Osteocyte (in vitro differentiated cells): ENCODE data around the gene ANGEL2. TPM values are rescaled to one million over a fixed set of nuclear protein-coding genes. Genes with fewer than 3 reads are reported as not detected.

Source experiments
- DNase-seq: peaks from one replicate; pipeline ENCODE4 v3.0.0; 2021; ENCODE audit warnings: mixed read lengths; ENCODE audit not compliant: unreplicated experiment; ENCODE audit errors: extremely low spot score
- H3K27ac Mint-ChIP-seq: one replicate; pipeline ENCODE4 v1.8.0; 2021; ENCODE audit warnings: mild to moderate bottlenecking, mixed read lengths; ENCODE audit not compliant: unreplicated experiment
- H3K27me3 Mint-ChIP-seq: one replicate; pipeline ENCODE4 v1.8.0; 2021; ENCODE audit warnings: mixed read lengths; ENCODE audit not compliant: unreplicated experiment
- H3K36me3 Mint-ChIP-seq: one replicate; pipeline ENCODE4 v1.8.0; 2021; ENCODE audit warnings: mixed read lengths; ENCODE audit not compliant: unreplicated experiment
- H3K4me1 Mint-ChIP-seq: one replicate; pipeline ENCODE4 v1.8.0; 2021; ENCODE audit warnings: mixed read lengths; ENCODE audit not compliant: unreplicated experiment
- H3K4me3 Mint-ChIP-seq: one replicate; pipeline ENCODE4 v1.8.0; 2021; ENCODE audit warnings: mild to moderate bottlenecking, moderate library complexity, mixed read lengths; ENCODE audit not compliant: unreplicated experiment
- H3K9me3 Mint-ChIP-seq: one replicate; pipeline ENCODE4 v1.8.0; 2021; ENCODE audit warnings: mixed read lengths; ENCODE audit not compliant: unreplicated experiment
- total RNA-seq: library from RNA; stranded (reverse); gene quantifications from 2 replicates; pipeline ENCODE4 v1.2.1, GENCODE V29; 2021
- TF ChIP-seq, protein P1 (sequence below): fragments of 200-600 bp; sonication (generic); IDR thresholded peaks from 2 replicates; pipeline ENCODE4 v1.5.0; 2021; ENCODE audit warnings: antibody characterized with exemption, mild to moderate bottlenecking, moderate library complexity

ANGEL2 gene
- total RNA-seq, 1 donor from 2014 or later: 34.7 TPM

DNA sequence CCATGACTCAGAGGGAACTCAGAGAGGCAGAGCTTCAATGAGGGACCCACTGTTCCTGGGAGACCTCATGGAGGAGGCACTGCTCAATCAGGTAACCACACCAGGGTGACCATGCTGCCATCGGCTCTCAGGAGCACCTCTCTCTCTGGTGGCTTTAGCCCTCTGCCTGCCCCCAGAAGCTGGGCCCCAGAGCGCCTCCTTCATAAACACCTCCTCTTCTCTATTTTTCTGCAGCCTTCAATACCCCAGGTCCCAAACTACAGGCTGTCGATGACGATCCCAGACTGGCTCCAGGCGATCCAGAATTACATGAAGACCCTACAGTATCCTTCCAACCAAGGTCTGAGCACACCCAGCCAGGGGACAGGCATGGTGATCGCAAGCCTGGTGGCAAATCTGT lies 54.7 kb downstream of the ANGEL2 start:
- no peak for DNase-seq
- Mint-ChIP-seq H3K27me3 (peaks cover 6% of the 10 kb centered on the region), H3K4me1 (no peaks in the 10 kb centered on the region), H3K9me3 (no peaks in the 10 kb centered on the region), H3K4me3 (no peak overlapping the region), H3K36me3 (peaks cover 10% of the 10 kb centered on the region), H3K27ac (no peak overlapping the region)
- TF ChIP-seq, protein P1, sequence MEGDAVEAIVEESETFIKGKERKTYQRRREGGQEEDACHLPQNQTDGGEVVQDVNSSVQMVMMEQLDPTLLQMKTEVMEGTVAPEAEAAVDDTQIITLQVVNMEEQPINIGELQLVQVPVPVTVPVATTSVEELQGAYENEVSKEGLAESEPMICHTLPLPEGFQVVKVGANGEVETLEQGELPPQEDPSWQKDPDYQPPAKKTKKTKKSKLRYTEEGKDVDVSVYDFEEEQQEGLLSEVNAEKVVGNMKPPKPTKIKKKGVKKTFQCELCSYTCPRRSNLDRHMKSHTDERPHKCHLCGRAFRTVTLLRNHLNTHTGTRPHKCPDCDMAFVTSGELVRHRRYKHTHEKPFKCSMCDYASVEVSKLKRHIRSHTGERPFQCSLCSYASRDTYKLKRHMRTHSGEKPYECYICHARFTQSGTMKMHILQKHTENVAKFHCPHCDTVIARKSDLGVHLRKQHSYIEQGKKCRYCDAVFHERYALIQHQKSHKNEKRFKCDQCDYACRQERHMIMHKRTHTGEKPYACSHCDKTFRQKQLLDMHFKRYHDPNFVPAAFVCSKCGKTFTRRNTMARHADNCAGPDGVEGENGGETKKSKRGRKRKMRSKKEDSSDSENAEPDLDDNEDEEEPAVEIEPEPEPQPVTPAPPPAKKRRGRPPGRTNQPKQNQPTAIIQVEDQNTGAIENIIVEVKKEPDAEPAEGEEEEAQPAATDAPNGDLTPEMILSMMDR: no peak

DNA sequence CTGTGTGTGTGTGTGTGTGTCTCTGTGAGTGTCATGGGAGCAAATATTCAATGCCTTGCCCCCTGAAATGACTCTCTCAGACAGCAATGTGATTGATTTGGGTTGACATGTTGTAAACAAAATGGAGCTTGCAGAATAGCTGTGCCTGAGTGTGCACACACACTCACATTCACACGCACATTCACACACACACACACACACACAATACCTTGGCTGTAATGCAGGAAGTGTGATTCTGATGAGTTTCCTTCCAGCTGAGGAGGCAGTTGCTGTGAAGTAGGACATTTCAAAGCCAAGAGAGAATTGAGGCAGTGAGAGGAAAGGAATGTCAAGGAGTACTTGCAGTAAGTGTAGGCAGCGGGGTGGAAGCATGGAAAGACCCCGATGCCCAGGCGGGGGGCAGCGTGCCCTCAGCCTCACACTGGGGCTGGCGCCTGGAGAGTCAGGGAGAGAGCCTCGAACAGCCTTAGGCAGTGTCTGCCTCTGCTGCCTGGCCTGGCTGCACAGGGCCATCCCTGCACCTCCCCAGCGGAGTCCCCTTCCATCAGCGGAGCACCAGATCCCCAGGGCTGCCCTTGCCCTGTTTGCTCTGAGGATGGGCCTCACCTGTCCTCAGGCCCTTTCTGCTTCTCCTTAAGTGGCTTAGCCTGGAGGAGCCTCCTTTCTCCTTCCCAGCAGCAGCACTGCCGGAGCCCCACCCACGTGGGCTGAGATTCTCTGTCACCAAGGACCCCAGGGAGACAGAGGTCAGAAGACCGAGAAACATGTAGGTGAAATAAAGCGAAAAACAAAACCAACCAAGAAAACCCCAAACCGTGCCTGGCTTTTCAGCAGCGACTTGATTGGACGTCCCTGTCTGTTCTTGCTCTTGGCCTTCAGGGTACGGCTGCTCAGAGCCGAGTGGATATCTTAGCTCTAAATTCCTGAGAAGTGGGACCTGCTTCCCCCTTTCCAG lies 56.1 kb downstream of the ANGEL2 start:
- TF ChIP-seq, protein P1: no peak

DNA sequence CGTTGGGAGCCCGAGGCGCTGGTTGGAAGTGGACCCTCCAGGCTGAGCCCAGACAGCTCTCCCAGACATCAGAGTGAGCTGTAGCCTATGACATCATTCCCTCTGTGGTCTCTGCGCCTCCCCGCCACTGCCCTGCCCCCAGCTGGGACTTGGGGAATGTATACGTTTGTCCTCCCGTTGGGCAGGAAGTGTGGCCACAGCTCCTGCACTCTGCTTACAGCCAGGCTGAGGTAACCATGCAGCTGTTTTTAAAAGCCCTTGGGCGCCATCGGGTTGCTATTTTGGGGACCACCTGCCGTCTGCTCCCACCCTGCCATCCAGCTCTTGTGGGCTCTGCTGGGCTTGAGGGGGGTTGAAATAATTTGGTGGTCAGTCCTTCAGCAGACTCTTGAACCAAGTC lies 57.5 kb downstream of the ANGEL2 start:
- H3K27me3 Mint-ChIP-seq: peaks cover 8% of the 10 kb centered on the region
- no peak for DNase-seq
- H3K9me3 Mint-ChIP-seq: no peaks in the 10 kb centered on the region
- H3K36me3 Mint-ChIP-seq: peaks cover 10% of the 10 kb centered on the region
- TF ChIP-seq, protein P1: no peak
- no peaks in the 10 kb centered on the region for H3K4me1 Mint-ChIP-seq
- no peak overlapping the region for H3K27ac Mint-ChIP-seq
- H3K4me3 Mint-ChIP-seq: no peak overlapping the region

More for the DNA sequence above, 56.1 kb downstream of the ANGEL2 start:
- Mint-ChIP-seq H3K27me3 (peaks cover 8% of the 10 kb centered on the region), H3K36me3 (peaks cover 10% of the 10 kb centered on the region), H3K4me1 (no peaks in the 10 kb centered on the region), H3K27ac (no peak overlapping the region), H3K9me3 (no peaks in the 10 kb centered on the region), H3K4me3 (no peak overlapping the region)
- no peak for DNase-seq

DNA sequence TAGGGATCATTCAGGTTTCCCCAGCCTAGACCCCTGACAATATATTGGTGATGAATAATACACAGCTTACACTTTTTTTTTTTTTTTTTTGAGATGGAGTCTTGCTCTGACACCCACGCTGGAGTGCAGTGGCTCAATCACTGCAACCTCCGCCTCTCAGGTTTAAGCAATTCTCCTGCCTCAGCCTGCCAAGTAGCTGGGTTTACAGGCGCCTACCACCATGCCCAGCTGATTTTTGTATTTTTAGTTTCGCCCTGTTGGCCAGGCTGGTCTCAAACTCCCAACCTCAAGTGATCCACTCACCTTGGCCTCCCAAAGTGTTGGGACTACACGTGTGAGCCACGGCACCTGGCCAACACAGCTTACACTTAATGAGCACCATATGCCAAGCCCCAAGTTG lies 58.1 kb downstream of the ANGEL2 start:
- peaks cover 10% of the 10 kb centered on the region for H3K36me3 Mint-ChIP-seq

More for the DNA sequence above, 58.1 kb downstream of the ANGEL2 start:
- Mint-ChIP-seq H3K27ac (no peak overlapping the region), H3K27me3 (peaks cover 8% of the 10 kb centered on the region), H3K9me3 (no peaks in the 10 kb centered on the region), H3K4me1 (no peaks in the 10 kb centered on the region), H3K4me3 (no peak overlapping the region)
- no peak for DNase-seq
- TF ChIP-seq, protein P1: no peak
